CD4-positive, alpha-beta memory T cell (primary cell): ENCODE data around the gene GRIP2. TPM values are rescaled to one million over a fixed set of nuclear protein-coding genes. Genes with fewer than 3 reads are reported as not detected.

Source experiments
- CTCF ChIA-PET: fragments of 350-600 bp; sonication (Branson Sonifier 250); formaldehyde crosslinking; loops from one replicate; lab custom pipeline; 2021; ENCODE audit warnings: inconsistent platforms; ENCODE audit not compliant: partially characterized antibody; lab: Charles Lee
- POLR2A ChIA-PET: fragments of 350-600 bp; sonication (Branson Sonifier 250); formaldehyde crosslinking; loops from one replicate; lab custom pipeline; 2021; ENCODE audit not compliant: partially characterized antibody; lab: Charles Lee
- DNase-seq, 5 donors: peaks; one replicate each; pipeline versions ENCODE4 v3.0.0 to v3.0.0-alpha.2; 2020 to 2022; ENCODE audit warnings: mixed read lengths in 1 of 5
- H3K27ac ChIP-seq: one replicate; pipeline ENCODE4 v1.7.0; 2013; ENCODE audit warnings: low read depth, low read length
- H3K27me3 ChIP-seq: 2 replicates; pipeline ENCODE4 v1.7.0; 2013; ENCODE audit warnings: mild to moderate bottlenecking, low read length, moderate library complexity; ENCODE audit not compliant: insufficient read depth
- H3K36me3 ChIP-seq: 2 replicates; pipeline ENCODE4 v1.7.0; 2013; ENCODE audit warnings: mild to moderate bottlenecking, low read length, moderate library complexity; ENCODE audit not compliant: insufficient read depth
- H3K4me1 ChIP-seq: 2 replicates; pipeline ENCODE4 v1.7.0; 2013; ENCODE audit warnings: mild to moderate bottlenecking, low read length, moderate library complexity; ENCODE audit not compliant: insufficient read depth
- H3K4me3 ChIP-seq, 2 donors: one replicate each; pipeline ENCODE4 v1.7.0; 2013; ENCODE audit warnings: low read length in 2 of 2, mild to moderate bottlenecking in 1 of 2
- H3K9me3 ChIP-seq, 2 donors: one replicate each; pipeline ENCODE4 v1.7.0; 2013; ENCODE audit warnings: low read length in 2 of 2, control low read depth in 1 of 2; ENCODE audit not compliant: control insufficient read depth in 1 of 2
- H3K27ac Mint-ChIP-seq, 7 donors: one replicate each; pipeline ENCODE4 v1.8.0; 2020 to 2021; ENCODE audit warnings: mixed read lengths in 7 of 7, mild to moderate bottlenecking in 6 of 7, inconsistent platforms in 3 of 7, moderate library complexity in 3 of 7
- H3K27me3 Mint-ChIP-seq, 2 donors: one replicate each; pipeline ENCODE4 v1.8.0; 2020 to 2021; ENCODE audit warnings: mixed read lengths in 2 of 2
- H3K36me3 Mint-ChIP-seq, 2 donors: one replicate each; pipeline ENCODE4 v1.8.0; 2020 to 2021; ENCODE audit warnings: mixed read lengths in 2 of 2, inconsistent platforms in 1 of 2, mild to moderate bottlenecking in 1 of 2
- H3K4me1 Mint-ChIP-seq, 4 donors: one replicate each; pipeline ENCODE4 v1.8.0; 2020 to 2021; ENCODE audit warnings: mixed read lengths in 4 of 4, mild to moderate bottlenecking in 1 of 4
- H3K4me3 Mint-ChIP-seq, 8 donors: one replicate each; pipeline ENCODE4 v1.8.0; 2020 to 2021; ENCODE audit warnings: mixed read lengths in 8 of 8, mild to moderate bottlenecking in 7 of 8, moderate library complexity in 6 of 8, inconsistent platforms in 3 of 8
- H3K9me3 Mint-ChIP-seq, 8 donors: one replicate each; pipeline ENCODE4 v1.8.0; 2020 to 2021; ENCODE audit warnings: mixed read lengths in 8 of 8, mild to moderate bottlenecking in 5 of 8, inconsistent platforms in 3 of 8, moderate library complexity in 1 of 8
- intact Hi-C: fragments of 100-400 bp; cut with micrococcal nuclease; formaldehyde crosslinking; loops from one replicate; pipeline ENCODE4 v1.15.1; 2023
- polyA plus RNA-seq, 2 donors: library from polyadenylated mRNA; unstranded; fragments of 300-500 nt; fragmentation: Illumina TruSeq; gene quantifications; one replicate each; pipeline ENCODE4 v1.2.3, GENCODE V29; 2021
- total RNA-seq, 2 experiments: library from RNA; stranded (reverse); gene quantifications; one replicate each; pipeline ENCODE4 v1.2.3, GENCODE V29; 2021

The GRIP2 gene
- total and polyA plus RNA-seq, 4 experiments from 2014 or later = not detected

- intact Hi-C loops = no loop called here
- H3K4me3 Mint-ChIP-seq = no peak overlapping the region
- POLR2A ChIA-PET = no interaction called here
- peaks cover under 1 to 25% (median 14%) of the 10 kb centered on the region in 8 donors for H3K9me3 Mint-ChIP-seq
- CTCF ChIA-PET = interaction anchor here (0.8 to 1.8 kb wide), 2 partner anchors 11 to 415 kb away, joined by 3 to 6 read pairs; no protein-coding TSS in a partner anchor
- Histone ChIP-seq H3K27ac (no peak overlapping the region), H3K36me3 (no peaks in the 10 kb centered on the region), H3K27me3 (no peaks in the 10 kb centered on the region), H3K4me1 (no peaks in the 10 kb centered on the region), H3K4me3 (no peak overlapping the region), H3K9me3 (no peaks in the 10 kb centered on the region)
- peaks cover 0 to 5% of the 10 kb centered on the region in 2 donors for H3K36me3 Mint-ChIP-seq
- peaks cover 1 to 6% of the 10 kb centered on the region in 2 donors for H3K27me3 Mint-ChIP-seq
- no peak for DNase-seq
- H3K27ac Mint-ChIP-seq = no peak overlapping the region
- H3K4me1 Mint-ChIP-seq = peaks cover 0 to 2% (median under 1%) of the 10 kb centered on the region in 4 donors
These were observed 34.2 kb downstream of the GRIP2 start for GRCh38 chr3:14505803-14506500.

- DNase-seq = no peak
- H3K36me3 Mint-ChIP-seq = peaks cover 0 to 6% of the 10 kb centered on the region in 2 donors
- H3K4me3 Mint-ChIP-seq = no peak overlapping the region
- ChIA-PET POLR2A (no interaction called here), CTCF (interaction anchor here (0.8 to 1.8 kb wide), 2 partner anchors 12 to 415 kb away, joined by 3 to 6 read pairs; no protein-coding TSS in a partner anchor)
- Histone ChIP-seq H3K4me3 (no peak overlapping the region), H3K4me1 (no peaks in the 10 kb centered on the region), H3K27ac (no peak overlapping the region), H3K36me3 (no peaks in the 10 kb centered on the region), H3K9me3 (no peaks in the 10 kb centered on the region), H3K27me3 (no peaks in the 10 kb centered on the region)
- peaks cover 0 to 2% (median under 1%) of the 10 kb centered on the region in 4 donors for H3K4me1 Mint-ChIP-seq
- peaks cover 3 to 30% (median 15%) of the 10 kb centered on the region in 8 donors for H3K9me3 Mint-ChIP-seq
- no peak overlapping the region for H3K27ac Mint-ChIP-seq
- intact Hi-C loops = no loop called here
- H3K27me3 Mint-ChIP-seq = peaks cover 1 to 6% of the 10 kb centered on the region in 2 donors
These were observed 34.9 kb downstream of the GRIP2 start for GRCh38 chr3:14505001-14505802.

GRCh38 chr3:14503706-14504065, 36.5 kb downstream of the GRIP2 start:
- intact Hi-C loops = no loop called here
- no peaks in the 10 kb centered on the region for H3K4me1 ChIP-seq
- Mint-ChIP-seq H3K27ac (no peak overlapping the region), H3K36me3 (peaks cover 0 to 6% of the 10 kb centered on the region in 2 donors), H3K4me1 (peaks cover 0 to 2% (median under 1%) of the 10 kb centered on the region in 4 donors), H3K4me3 (no peak overlapping the region), H3K9me3 (peaks cover 6 to 36% (median 20%) of the 10 kb centered on the region in 8 donors), H3K27me3 (peaks cover 1 to 5% of the 10 kb centered on the region in 2 donors)
- no peak for DNase-seq
- H3K9me3 ChIP-seq = no peaks in the 10 kb centered on the region
- H3K27me3 ChIP-seq = no peaks in the 10 kb centered on the region
- ChIA-PET CTCF (no interaction called here), POLR2A (no interaction called here)
- H3K4me3 ChIP-seq = no peak overlapping the region
- no peaks in the 10 kb centered on the region for H3K36me3 ChIP-seq
- no peak overlapping the region for H3K27ac ChIP-seq

GRCh38 chr3:14503033-14503705, 37.0 kb downstream of the GRIP2 start:
- Histone ChIP-seq H3K36me3 (no peaks in the 10 kb centered on the region), H3K4me1 (no peaks in the 10 kb centered on the region), H3K9me3 (no peaks in the 10 kb centered on the region), H3K27me3 (no peaks in the 10 kb centered on the region), H3K4me3 (no peak overlapping the region), H3K27ac (no peak overlapping the region)
- Mint-ChIP-seq H3K36me3 (peaks cover 0 to 6% of the 10 kb centered on the region in 2 donors), H3K27ac (no peak overlapping the region), H3K4me1 (no peaks in the 10 kb centered on the region), H3K9me3 (peaks cover 6 to 36% (median 21%) of the 10 kb centered on the region in 8 donors), H3K4me3 (no peak overlapping the region), H3K27me3 (peaks cover 1 to 5% of the 10 kb centered on the region in 2 donors)
- CTCF ChIA-PET = no interaction called here
- intact Hi-C loops = no loop called here
- DNase-seq = no peak
- POLR2A ChIA-PET = no interaction called here

- Mint-ChIP-seq H3K27me3 (peaks cover 1 to 5% of the 10 kb centered on the region in 2 donors), H3K4me3 (no peak overlapping the region), H3K27ac (no peak overlapping the region), H3K9me3 (peaks cover 6 to 36% (median 21%) of the 10 kb centered on the region in 8 donors), H3K4me1 (no peaks in the 10 kb centered on the region), H3K36me3 (peaks cover 0 to 6% of the 10 kb centered on the region in 2 donors)
- H3K4me3 ChIP-seq = no peak overlapping the region
- no peaks in the 10 kb centered on the region for H3K36me3 ChIP-seq
- POLR2A ChIA-PET = no interaction called here
- H3K27me3 ChIP-seq = no peaks in the 10 kb centered on the region
- H3K4me1 ChIP-seq = no peaks in the 10 kb centered on the region
- intact Hi-C loops = no loop called here
- no peaks in the 10 kb centered on the region for H3K9me3 ChIP-seq
- H3K27ac ChIP-seq = no peak overlapping the region
- CTCF ChIA-PET = no interaction called here
- no peak for DNase-seq
These were observed 37.7 kb downstream of the GRIP2 start for GRCh38 chr3:14502472-14502871.

- intact Hi-C loops = no loop called here
- POLR2A ChIA-PET = interaction anchor here (0.7 kb wide), 1 partner anchor 21 kb away, joined by 3 read pairs; no protein-coding TSS in a partner anchor
These were observed 42.8 kb downstream of the GRIP2 start for GRCh38 chr3:14497321-14497720.

GRCh38 chr3:14496351-14496750, 43.8 kb downstream of the GRIP2 start:
- intact Hi-C loops = no loop called here
- H3K4me1 Mint-ChIP-seq = no peaks in the 10 kb centered on the region
- no peak for DNase-seq
- H3K36me3 Mint-ChIP-seq = peaks cover 0 to 1% of the 10 kb centered on the region in 2 donors
- Histone ChIP-seq H3K36me3 (no peaks in the 10 kb centered on the region), H3K4me1 (no peaks in the 10 kb centered on the region), H3K27ac (no peak overlapping the region), H3K9me3 (no peaks in the 10 kb centered on the region), H3K27me3 (no peaks in the 10 kb centered on the region), H3K4me3 (no peak overlapping the region)
- POLR2A ChIA-PET = no interaction called here
- H3K4me3 Mint-ChIP-seq = no peak overlapping the region
- H3K9me3 Mint-ChIP-seq = peaks cover 3 to 14% (median 6%) of the 10 kb centered on the region in 8 donors
- CTCF ChIA-PET = no interaction called here
- no peaks in the 10 kb centered on the region for H3K27me3 Mint-ChIP-seq
- no peak overlapping the region for H3K27ac Mint-ChIP-seq

More at GRCh38 chr3:14497321-14497720, 42.8 kb downstream of the GRIP2 start:
- Mint-ChIP-seq H3K9me3 (peaks cover 3 to 22% (median 11%) of the 10 kb centered on the region in 8 donors), H3K27ac (no peak overlapping the region), H3K4me1 (no peaks in the 10 kb centered on the region), H3K27me3 (no peaks in the 10 kb centered on the region), H3K36me3 (peaks cover 0 to 1% of the 10 kb centered on the region in 2 donors), H3K4me3 (no peak overlapping the region)
- Histone ChIP-seq H3K27ac (no peak overlapping the region), H3K9me3 (no peaks in the 10 kb centered on the region), H3K4me1 (no peaks in the 10 kb centered on the region), H3K36me3 (no peaks in the 10 kb centered on the region), H3K4me3 (no peak overlapping the region), H3K27me3 (no peaks in the 10 kb centered on the region)
- CTCF ChIA-PET = no interaction called here
- DNase-seq = no peak
